ENCODE results near the gene SNCB.

- no peak for TF ChIP-seq CTCF (IDR thresholded peaks at IDR 0.05)
- TF ChIP-seq POLR2A (IDR thresholded peaks at IDR 0.05): no peak
Measured at GRCh38 chr5:176612008-176612407, 18.3 kb downstream of the SNCB start.
